ENCODE measurements around the gene ACAP3. TPM values are rescaled to one million over a fixed set of nuclear protein-coding genes. Genes with fewer than 3 reads are reported as not detected.

The ACAP3 gene
- total and polyA plus RNA-seq, 10 of the 15 experiments (the other 5 are each of a cell fraction or from before 2014, with no cell fraction given): 0.05 to 34.2 (median 7.1) TPM

GRCh38 chr1:1340791-1341548, 33.2 kb upstream of the ACAP3 start:
- H2AFZ ChIP-seq (ENCODE audit: control insufficient read depth, low read depth, low read length): no peak overlapping the region
- ChIA-PET SMC1A (ENCODE audit: uncharacterized antibody, unreplicated experiment) (no interaction called here), POLR2A (no interaction called here), RAD21 (ENCODE audit: unreplicated experiment) (no interaction called here), CTCF (no interaction called here)
- TF ChIP-seq PAX5 (IDR thresholded peaks at IDR 0.05; ENCODE audit: borderline replicate concordance, low read depth, low read length) (no peak), POLR2A (IDR thresholded peaks at IDR 0.05; ENCODE audit: low read depth, low read length) (peak; percentile 30; the same call in 1 of the 2 replicates), EZH2 (IDR thresholded peaks at IDR 0.05; ENCODE audit: borderline replicate concordance, control insufficient read depth, low read depth, low read length) (no peak), ZNF24 (IDR thresholded peaks at IDR 0.05) (no peak), MYB (IDR thresholded peaks at IDR 0.05; ENCODE audit: borderline replicate concordance, low read depth, low read length) (no peak), TCF3 (IDR thresholded peaks at IDR 0.05; ENCODE audit: borderline replicate concordance, insufficient read depth, low read depth, low read length) (0 out of 2 replicates have a peak, but pooled peaks have one; percentile 20), TCF12 (IDR thresholded peaks at IDR 0.05; ENCODE audit: low read depth, low read length) (no peak), POLR2AphosphoS5 (IDR thresholded peaks at IDR 0.05; ENCODE audit: low read length) (no peak), SKIL (IDR thresholded peaks at IDR 0.05; ENCODE audit: low read depth, poor library complexity, severe bottlenecking) (no peak), TBL1XR1 (IDR thresholded peaks at IDR 0.05; ENCODE audit: low read depth, low read length) (no peak), CBX5 (IDR thresholded peaks at IDR 0.05; ENCODE audit: low read depth) (no peak), YBX1 (IDR thresholded peaks at IDR 0.05) (no peak)
- TF ChIP-seq, protein P1, sequence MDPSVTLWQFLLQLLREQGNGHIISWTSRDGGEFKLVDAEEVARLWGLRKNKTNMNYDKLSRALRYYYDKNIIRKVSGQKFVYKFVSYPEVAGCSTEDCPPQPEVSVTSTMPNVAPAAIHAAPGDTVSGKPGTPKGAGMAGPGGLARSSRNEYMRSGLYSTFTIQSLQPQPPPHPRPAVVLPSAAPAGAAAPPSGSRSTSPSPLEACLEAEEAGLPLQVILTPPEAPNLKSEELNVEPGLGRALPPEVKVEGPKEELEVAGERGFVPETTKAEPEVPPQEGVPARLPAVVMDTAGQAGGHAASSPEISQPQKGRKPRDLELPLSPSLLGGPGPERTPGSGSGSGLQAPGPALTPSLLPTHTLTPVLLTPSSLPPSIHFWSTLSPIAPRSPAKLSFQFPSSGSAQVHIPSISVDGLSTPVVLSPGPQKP (IDR thresholded peaks at IDR 0.05; ENCODE audit: low read depth, low read length): no peak
- TF ChIP-seq, protein P2, sequence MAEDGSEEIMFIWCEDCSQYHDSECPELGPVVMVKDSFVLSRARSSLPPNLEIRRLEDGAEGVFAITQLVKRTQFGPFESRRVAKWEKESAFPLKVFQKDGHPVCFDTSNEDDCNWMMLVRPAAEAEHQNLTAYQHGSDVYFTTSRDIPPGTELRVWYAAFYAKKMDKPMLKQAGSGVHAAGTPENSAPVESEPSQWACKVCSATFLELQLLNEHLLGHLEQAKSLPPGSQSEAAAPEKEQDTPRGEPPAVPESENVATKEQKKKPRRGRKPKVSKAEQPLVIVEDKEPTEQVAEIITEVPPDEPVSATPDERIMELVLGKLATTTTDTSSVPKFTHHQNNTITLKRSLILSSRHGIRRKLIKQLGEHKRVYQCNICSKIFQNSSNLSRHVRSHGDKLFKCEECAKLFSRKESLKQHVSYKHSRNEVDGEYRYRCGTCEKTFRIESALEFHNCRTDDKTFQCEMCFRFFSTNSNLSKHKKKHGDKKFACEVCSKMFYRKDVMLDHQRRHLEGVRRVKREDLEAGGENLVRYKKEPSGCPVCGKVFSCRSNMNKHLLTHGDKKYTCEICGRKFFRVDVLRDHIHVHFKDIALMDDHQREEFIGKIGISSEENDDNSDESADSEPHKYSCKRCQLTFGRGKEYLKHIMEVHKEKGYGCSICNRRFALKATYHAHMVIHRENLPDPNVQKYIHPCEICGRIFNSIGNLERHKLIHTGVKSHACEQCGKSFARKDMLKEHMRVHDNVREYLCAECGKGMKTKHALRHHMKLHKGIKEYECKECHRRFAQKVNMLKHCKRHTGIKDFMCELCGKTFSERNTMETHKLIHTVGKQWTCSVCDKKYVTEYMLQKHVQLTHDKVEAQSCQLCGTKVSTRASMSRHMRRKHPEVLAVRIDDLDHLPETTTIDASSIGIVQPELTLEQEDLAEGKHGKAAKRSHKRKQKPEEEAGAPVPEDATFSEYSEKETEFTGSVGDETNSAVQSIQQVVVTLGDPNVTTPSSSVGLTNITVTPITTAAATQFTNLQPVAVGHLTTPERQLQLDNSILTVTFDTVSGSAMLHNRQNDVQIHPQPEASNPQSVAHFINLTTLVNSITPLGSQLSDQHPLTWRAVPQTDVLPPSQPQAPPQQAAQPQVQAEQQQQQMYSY (CRISPR knock-in tag; IDR thresholded peaks at IDR 0.05): no peak
- no peaks in the 10 kb centered on the region for H4K20me1 ChIP-seq (ENCODE audit: control insufficient read depth, insufficient read depth)
- H3K4me3 ChIP-seq: no peak overlapping the region
- WGBS (ENCODE audit: insufficient coverage, insufficient replicate concordance, low lambda C conversion rate, missing lambda C conversion rate): 94% methylated on average over 36 of the region's 36 CpGs
- no peak overlapping the region for H3K4me2 ChIP-seq (ENCODE audit: control insufficient read depth, insufficient read depth)
- H3K9me3 ChIP-seq (replicated peaks; ENCODE audit: control insufficient read depth, insufficient read depth, low read length): no peaks in the 10 kb centered on the region
- DNase-seq (ENCODE audit: low read depth, low spot score) (no peak), ATAC-seq (no peak), FAIRE-seq (no peak)
- H3K9ac ChIP-seq (ENCODE audit: control insufficient read depth, insufficient read depth, low read length): no peak overlapping the region
- H3K27me3 ChIP-seq (replicated peaks in 1 of 2; ENCODE audit: control insufficient read depth in 2 of 2, insufficient read depth in 2 of 2, low read length in 1 of 2): no peaks in the 10 kb centered on the region
- in situ Hi-C loops (cut with MboI) (no loop called here), intact Hi-C loops (cut with micrococcal nuclease; ENCODE audit: unreplicated experiment) (no loop called here)
- BruUV-seq (replicated peaks): no TSS peak
- no peak overlapping the region for H3K27ac ChIP-seq (ENCODE audit: control insufficient read depth, insufficient read depth)
- no peaks in the 10 kb centered on the region for H3K4me1 ChIP-seq (ENCODE audit: control insufficient read depth, insufficient read depth, low read length)
- H3K79me2 ChIP-seq (ENCODE audit: control insufficient read depth, insufficient read depth, low read length): no peaks in the 10 kb centered on the region; the same call in 1 of the 2 replicates
- H3K36me3 ChIP-seq (ENCODE audit: control insufficient read depth in 2 of 2, insufficient read depth in 2 of 2, low read length in 1 of 2): peaks cover 0 to 5% of the 10 kb centered on the region in 2 experiments
